Activated CD8-positive, alpha-beta T cell treated with anti-CD3 and anti-CD28 coated beads for 36 hours (primary cell): Measurements from ENCODE around the gene CLCN1. TPM values are rescaled to one million over a fixed set of nuclear protein-coding genes. Genes with fewer than 3 reads are reported as not detected.

Experiments used
- ATAC-seq: fragments of 200-7000 bp; cut with Tn5 transposase; one replicate; pipeline ENCODE4 v1.10.0; 2021; ENCODE audit warnings: mild to moderate bottlenecking, moderate library complexity
- CTCF ChIA-PET: fragments of 350-600 bp; sonication (Branson Sonifier 250); formaldehyde crosslinking; loops from one replicate; lab custom pipeline; 2021; ENCODE audit warnings: antibody characterized with exemption; lab: Charles Lee
- POLR2A ChIA-PET: fragments of 350-600 bp; sonication (Branson Sonifier 250); formaldehyde crosslinking; loops from one replicate; lab custom pipeline; 2021; ENCODE audit warnings: antibody characterized with exemption; lab: Charles Lee
- DNase-seq: peaks from one replicate; pipeline ENCODE4 v3.0.0-alpha.2; 2020
- H3K27ac Mint-ChIP-seq: one replicate; pipeline ENCODE4 v1.8.0; 2021; ENCODE audit warnings: mild to moderate bottlenecking, mixed read lengths
- H3K27me3 Mint-ChIP-seq: one replicate; pipeline ENCODE4 v1.8.0; 2021; ENCODE audit warnings: mixed read lengths
- H3K36me3 Mint-ChIP-seq: one replicate; pipeline ENCODE4 v1.8.0; 2021; ENCODE audit warnings: low read depth, mixed read lengths
- H3K4me1 Mint-ChIP-seq: one replicate; pipeline ENCODE4 v1.8.0; 2021; ENCODE audit warnings: low read depth, mixed read lengths
- H3K4me3 Mint-ChIP-seq: one replicate; pipeline ENCODE4 v1.8.0; 2021; ENCODE audit warnings: mild to moderate bottlenecking, moderate library complexity, mixed read lengths
- H3K9me3 Mint-ChIP-seq: one replicate; pipeline ENCODE4 v1.8.0; 2021; ENCODE audit warnings: mixed read lengths
- CTCF ChIP-seq: fragments of 200-600 bp; IDR thresholded peaks from one replicate; pipeline ENCODE4 v1.8.0; 2022; ENCODE audit warnings: antibody characterized with exemption, mild to moderate bottlenecking
- intact Hi-C: fragments of 100-400 bp; cut with micrococcal nuclease; formaldehyde crosslinking; loops from one replicate; pipeline ENCODE4 v1.10.0; 2022
- total RNA-seq, 2 experiments: library from RNA; stranded (reverse); gene quantifications; one replicate each; pipeline ENCODE4 v1.2.3, GENCODE V29; 2021

CLCN1 gene
- total RNA-seq, 2 experiments from 2014 or later = 0.09 TPM; not detected in 1

- H3K36me3 Mint-ChIP-seq = no peaks in the 10 kb centered on the region
- intact Hi-C loops = no loop called here
- H3K9me3 Mint-ChIP-seq = no peaks in the 10 kb centered on the region
- ATAC-seq = peak; percentile 2
- ChIA-PET CTCF (interaction anchor here (0.8 to 2.4 kb wide), 5 partner anchors 25 to 141 kb away, joined by 3 to 6 read pairs (median 4); no protein-coding TSS in a partner anchor), POLR2A (interaction anchor here (0.7 to 1.6 kb wide), 5 partner anchors 9 to 76 kb away, joined by 3 to 4 read pairs (median 3); partner anchors contain the start of gene EPHA1)
- peak overlapping the region; percentile 37 for H3K27ac Mint-ChIP-seq
- peaks cover 24% of the 10 kb centered on the region for H3K4me1 Mint-ChIP-seq
- peak; percentile 41 for DNase-seq
- H3K4me3 Mint-ChIP-seq = no peak overlapping the region
- no peaks in the 10 kb centered on the region for H3K27me3 Mint-ChIP-seq
- no peak for TF ChIP-seq CTCF
These were observed 65.7 kb downstream of the CLCN1 start for GRCh38 chr7:143381427-143382125.

- peak overlapping the region; percentile 22 for H3K27ac Mint-ChIP-seq
- ChIA-PET POLR2A (interaction anchor here (0.7 to 2.3 kb wide), 6 partner anchors 9 to 119 kb away, joined by 3 to 8 read pairs (median 4); partner anchors contain the start of genes EPHA1 and GSTK1), CTCF (interaction anchor here (0.6 to 1.5 kb wide), 4 partner anchors 11 to 141 kb away, joined by 3 to 4 read pairs (median 3); no protein-coding TSS in a partner anchor)
- H3K27me3 Mint-ChIP-seq = no peaks in the 10 kb centered on the region
- peaks cover 18% of the 10 kb centered on the region for H3K4me1 Mint-ChIP-seq
- intact Hi-C loops = no loop called here
- no peak overlapping the region for H3K4me3 Mint-ChIP-seq
- TF ChIP-seq CTCF = no peak
- no peak for ATAC-seq
- no peaks in the 10 kb centered on the region for H3K9me3 Mint-ChIP-seq
- no peaks in the 10 kb centered on the region for H3K36me3 Mint-ChIP-seq
- DNase-seq = no peak
These were observed 66.3 kb downstream of the CLCN1 start for GRCh38 chr7:143382126-143382790.

- no peaks in the 10 kb centered on the region for H3K9me3 Mint-ChIP-seq
- peaks cover 15% of the 10 kb centered on the region for H3K4me1 Mint-ChIP-seq
- H3K27ac Mint-ChIP-seq = peak overlapping the region; percentile 43
- TF ChIP-seq CTCF = no peak
- no peaks in the 10 kb centered on the region for H3K27me3 Mint-ChIP-seq
- ATAC-seq = no peak
- no peak for DNase-seq
- peaks cover 3% of the 10 kb centered on the region for H3K36me3 Mint-ChIP-seq
- no peak overlapping the region for H3K4me3 Mint-ChIP-seq
- POLR2A ChIA-PET = interaction anchor here (0.6 to 2.3 kb wide), 6 partner anchors 13 to 120 kb away, joined by 3 to 8 read pairs (median 4); partner anchors contain the start of gene GSTK1
- intact Hi-C loops = no loop called here
- CTCF ChIA-PET = interaction anchor here (0.6 to 2.1 kb wide), 6 partner anchors 8 to 142 kb away, joined by 3 to 8 read pairs (median 6); partner anchors contain the start of gene EPHA1
These were observed 67.1 kb downstream of the CLCN1 start for GRCh38 chr7:143382791-143383641.

GRCh38 chr7:143383642-143383957, 67.7 kb downstream of the CLCN1 start:
- Mint-ChIP-seq H3K27ac (peak overlapping the region; percentile 26), H3K36me3 (peaks cover 3% of the 10 kb centered on the region), H3K4me3 (no peak overlapping the region), H3K9me3 (no peaks in the 10 kb centered on the region), H3K27me3 (no peaks in the 10 kb centered on the region), H3K4me1 (peaks cover 9% of the 10 kb centered on the region)
- POLR2A ChIA-PET = interaction anchor here (0.6 to 2.3 kb wide), 9 partner anchors 8 to 575 kb away, joined by 3 to 11 read pairs (median 4); partner anchors contain the start of genes EPHA1 and GSTK1
- DNase-seq = no peak
- CTCF ChIA-PET = interaction anchor here (0.8 to 2.1 kb wide), 10 partner anchors 9 to 168 kb away, joined by 3 to 14 read pairs (median 7); partner anchors contain the start of gene EPHA1
- no peak for TF ChIP-seq CTCF
- intact Hi-C loops = no loop called here
- no peak for ATAC-seq
